Suprapubic skin (tissue), 4 donors: ENCODE measurements around the gene TRO. TPM values are rescaled to one million over a fixed set of nuclear protein-coding genes. Genes with fewer than 3 reads are reported as not detected.

Source experiments
- DNase-seq, 2 donors: peaks; one replicate each; pipeline ENCODE4 v3.0.0-alpha.2; 2019; ENCODE audit warnings: low spot score in 2 of 2
- H3K27ac ChIP-seq: fragments of 200-600 bp; sonication (generic); one replicate; pipeline ENCODE4 v1.5.1; 2019
- H3K27me3 ChIP-seq: fragments of 200-600 bp; sonication (generic); one replicate; pipeline ENCODE4 v1.5.1; 2019
- H3K36me3 ChIP-seq: fragments of 200-600 bp; sonication (generic); one replicate; pipeline ENCODE4 v1.5.1; 2019
- H3K4me1 ChIP-seq: fragments of 200-600 bp; sonication (generic); one replicate; pipeline ENCODE4 v1.5.1; 2019
- H3K4me3 ChIP-seq: fragments of 200-600 bp; sonication (generic); one replicate; pipeline ENCODE4 v1.5.1; 2019; ENCODE audit warnings: mild to moderate bottlenecking
- H3K9me3 ChIP-seq: fragments of 200-600 bp; sonication (generic); one replicate; pipeline ENCODE4 v1.5.1; 2019
- EP300 ChIP-seq: sonication (generic); formaldehyde crosslinking; IDR thresholded peaks from one replicate; pipeline ENCODE4 v1.6.1; 2017; ENCODE audit warnings: antibody characterized with exemption
- POLR2A ChIP-seq, 2 donors: fragments of 450-650 bp; IDR thresholded peaks; one replicate each; pipeline ENCODE4 v1.6.1; 2017; ENCODE audit warnings: antibody characterized with exemption in 2 of 2, mild to moderate bottlenecking in 2 of 2, moderate library complexity in 2 of 2
- POLR2AphosphoS5 ChIP-seq, 3 donors: sonication (generic); formaldehyde crosslinking; IDR thresholded peaks; one replicate each; pipeline ENCODE4 v1.6.1; 2017; ENCODE audit warnings: antibody characterized with exemption in 3 of 3
- WGBS: methylation state at CpG from one replicate; pipeline ENCODE4 v1.1.5; 2018; 5-methylcytosine and 5-hydroxymethylcytosine counted together
- total RNA-seq, 4 donors: library from RNA; depleted of rRNA; stranded (reverse); fragments of >200 nt; gene quantifications; one replicate each; pipeline ENCODE4 v1.1.0, GENCODE V29; 2016
- TF ChIP-seq, protein P1 (sequence below), 2 donors: fragments of 200-600 bp in 1 of 2; fragments of 450-650 bp in 1 of 2; sonication (generic) in 1 of 2; IDR thresholded peaks; one replicate each; pipeline ENCODE4 v1.5.1; 2016 to 2019; ENCODE audit warnings: antibody characterized with exemption in 2 of 2, mild to moderate bottlenecking in 1 of 2, moderate library complexity in 1 of 2

TRO gene
- total RNA-seq, 4 donors from 2014 or later: 1.0 to 3.6 (median 3.4) TPM

DNA sequence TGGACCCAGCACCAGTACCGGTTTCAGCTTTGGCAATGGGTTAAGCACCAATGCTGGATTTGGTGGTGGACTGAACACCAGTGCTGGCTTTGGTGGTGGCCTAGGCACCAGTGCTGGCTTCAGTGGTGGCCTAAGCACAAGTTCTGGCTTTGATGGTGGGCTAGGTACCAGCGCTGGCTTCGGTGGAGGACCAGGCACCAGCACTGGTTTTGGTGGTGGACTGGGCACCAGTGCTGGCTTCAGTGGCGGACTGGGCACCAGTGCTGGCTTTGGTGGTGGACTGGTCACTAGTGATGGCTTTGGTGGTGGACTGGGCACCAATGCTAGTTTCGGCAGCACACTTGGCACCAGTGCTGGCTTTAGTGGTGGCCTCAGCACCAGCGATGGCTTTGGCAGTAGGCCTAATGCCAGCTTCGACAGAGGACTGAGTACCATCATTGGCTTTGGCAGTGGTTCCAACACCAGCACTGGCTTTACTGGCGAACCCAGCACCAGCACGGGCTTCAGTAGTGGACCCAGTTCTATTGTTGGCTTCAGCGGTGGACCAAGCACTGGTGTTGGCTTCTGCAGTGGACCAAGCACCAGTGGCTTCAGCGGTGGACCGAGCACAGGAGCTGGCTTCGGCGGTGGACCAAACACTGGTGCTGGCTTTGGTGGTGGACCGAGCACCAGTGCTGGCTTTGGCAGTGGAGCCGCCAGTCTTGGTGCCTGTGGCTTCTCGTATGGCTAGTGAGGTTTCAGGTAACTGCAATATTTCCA, 9.8 kb downstream of the TRO start:
- no peak for DNase-seq
- no peaks in the 10 kb centered on the region for H3K4me1 ChIP-seq
- TF ChIP-seq POLR2AphosphoS5 (IDR thresholded peaks at IDR 0.05): no peak
- TF ChIP-seq, protein P1, sequence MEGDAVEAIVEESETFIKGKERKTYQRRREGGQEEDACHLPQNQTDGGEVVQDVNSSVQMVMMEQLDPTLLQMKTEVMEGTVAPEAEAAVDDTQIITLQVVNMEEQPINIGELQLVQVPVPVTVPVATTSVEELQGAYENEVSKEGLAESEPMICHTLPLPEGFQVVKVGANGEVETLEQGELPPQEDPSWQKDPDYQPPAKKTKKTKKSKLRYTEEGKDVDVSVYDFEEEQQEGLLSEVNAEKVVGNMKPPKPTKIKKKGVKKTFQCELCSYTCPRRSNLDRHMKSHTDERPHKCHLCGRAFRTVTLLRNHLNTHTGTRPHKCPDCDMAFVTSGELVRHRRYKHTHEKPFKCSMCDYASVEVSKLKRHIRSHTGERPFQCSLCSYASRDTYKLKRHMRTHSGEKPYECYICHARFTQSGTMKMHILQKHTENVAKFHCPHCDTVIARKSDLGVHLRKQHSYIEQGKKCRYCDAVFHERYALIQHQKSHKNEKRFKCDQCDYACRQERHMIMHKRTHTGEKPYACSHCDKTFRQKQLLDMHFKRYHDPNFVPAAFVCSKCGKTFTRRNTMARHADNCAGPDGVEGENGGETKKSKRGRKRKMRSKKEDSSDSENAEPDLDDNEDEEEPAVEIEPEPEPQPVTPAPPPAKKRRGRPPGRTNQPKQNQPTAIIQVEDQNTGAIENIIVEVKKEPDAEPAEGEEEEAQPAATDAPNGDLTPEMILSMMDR (IDR thresholded peaks at IDR 0.05): no peak
- TF ChIP-seq POLR2A (IDR thresholded peaks at IDR 0.05): no peak
- TF ChIP-seq EP300: no peak
- H3K4me3 ChIP-seq: no peak overlapping the region
- 77% methylated on average over 9 of the region's 17 CpGs for WGBS
- H3K36me3 ChIP-seq: no peaks in the 10 kb centered on the region
- H3K9me3 ChIP-seq: no peaks in the 10 kb centered on the region
- no peaks in the 10 kb centered on the region for H3K27me3 ChIP-seq
- no peak overlapping the region for H3K27ac ChIP-seq

DNA sequence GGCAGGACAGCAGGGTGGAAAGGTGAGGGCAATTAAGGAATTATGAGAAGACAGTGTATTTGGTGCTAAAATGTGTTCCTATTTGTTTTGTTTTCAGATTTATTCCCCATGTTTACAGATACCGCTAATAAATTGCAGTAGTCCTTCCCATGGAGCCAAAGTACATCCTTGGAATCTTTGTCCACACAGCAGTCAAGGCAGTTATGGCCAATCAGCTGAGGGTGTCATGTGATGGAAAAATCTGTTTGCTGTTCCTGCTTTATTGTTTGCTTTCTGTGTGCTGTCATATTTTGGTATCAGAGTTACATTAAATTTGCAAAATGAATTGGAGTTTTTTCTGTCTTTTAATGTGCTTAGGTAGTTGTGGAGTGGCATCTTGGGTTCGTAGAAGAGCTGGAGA, 10.5 kb downstream of the TRO start:
- no peak for DNase-seq
- WGBS: 60% methylated on average over 2 of the region's 2 CpGs
- Histone ChIP-seq H3K4me1 (no peaks in the 10 kb centered on the region), H3K27me3 (no peaks in the 10 kb centered on the region), H3K4me3 (no peak overlapping the region), H3K9me3 (no peaks in the 10 kb centered on the region), H3K27ac (no peak overlapping the region), H3K36me3 (no peaks in the 10 kb centered on the region)
- TF ChIP-seq EP300: no peak

DNA sequence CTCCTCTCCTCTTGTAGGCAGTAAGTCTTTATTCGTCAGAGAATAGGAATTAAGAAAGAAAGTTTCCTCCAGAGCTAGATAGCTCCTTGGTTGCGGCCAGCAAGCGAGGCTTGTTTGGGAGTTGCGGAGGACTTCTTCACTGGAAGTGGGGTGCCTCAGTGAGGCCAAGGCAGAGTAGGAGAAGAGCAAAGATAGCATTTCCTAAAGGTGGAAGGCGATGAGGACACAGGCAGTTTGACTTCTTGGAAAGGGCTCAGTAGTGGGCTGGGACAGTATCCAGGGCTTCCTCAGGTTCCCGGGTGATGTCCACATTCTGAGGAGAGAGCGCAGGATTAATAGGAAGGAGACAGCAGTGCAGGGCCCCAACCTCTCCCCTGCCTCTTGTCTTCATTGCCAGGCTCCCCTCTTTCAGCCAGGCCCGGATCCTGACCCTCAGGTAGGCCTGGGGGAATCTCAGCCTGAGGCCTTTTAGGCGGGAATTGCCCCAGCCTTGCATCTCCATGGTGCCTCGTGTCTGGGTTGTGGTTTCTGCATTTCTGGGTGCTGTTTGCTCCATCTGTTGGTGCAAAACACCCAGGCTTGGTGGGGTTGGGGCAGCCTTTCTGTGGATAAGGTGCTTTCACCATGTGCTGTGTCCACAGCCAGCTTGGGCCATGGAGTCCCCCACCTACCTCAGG, 12.7 kb downstream of the TRO start:
- 73% methylated on average over 10 of the region's 10 CpGs for WGBS
- DNase-seq: no peak
- Histone ChIP-seq H3K27me3 (no peaks in the 10 kb centered on the region), H3K36me3 (no peaks in the 10 kb centered on the region), H3K4me1 (no peaks in the 10 kb centered on the region), H3K4me3 (no peak overlapping the region), H3K27ac (no peak overlapping the region), H3K9me3 (no peaks in the 10 kb centered on the region)
- TF ChIP-seq POLR2AphosphoS5 (IDR thresholded peaks at IDR 0.05) (no peak), EP300 (no peak), POLR2A (IDR thresholded peaks at IDR 0.05) (no peak)
- TF ChIP-seq, protein P1 (IDR thresholded peaks at IDR 0.05): no peak

DNA sequence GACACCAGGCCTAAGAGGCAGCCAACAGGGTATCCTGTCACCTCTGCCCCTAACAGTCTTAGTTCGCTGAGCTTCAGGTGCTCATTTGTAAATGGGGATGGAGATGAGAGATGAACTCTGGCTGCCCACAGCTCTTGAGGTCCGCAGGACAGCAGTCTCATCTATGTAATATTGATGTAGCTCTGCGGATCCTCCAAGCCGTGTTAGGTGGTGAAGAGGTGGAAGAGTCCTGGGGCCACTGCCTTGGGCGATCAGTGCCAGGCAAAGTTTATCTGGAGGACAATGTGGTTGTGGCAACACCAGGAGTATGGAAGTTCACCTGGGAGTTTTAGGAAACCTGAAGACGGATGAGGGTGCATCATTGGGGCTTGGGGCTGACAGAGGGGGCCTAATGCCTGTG, 13.4 kb downstream of the TRO start:
- no peak for TF ChIP-seq POLR2AphosphoS5 (IDR thresholded peaks at IDR 0.05)
- TF ChIP-seq POLR2A (IDR thresholded peaks at IDR 0.05): no peak
- TF ChIP-seq, protein P1 (IDR thresholded peaks at IDR 0.05): no peak
- TF ChIP-seq EP300: no peak
- DNase-seq: no peak
- Histone ChIP-seq H3K9me3 (no peaks in the 10 kb centered on the region), H3K27ac (no peak overlapping the region), H3K4me3 (no peak overlapping the region), H3K36me3 (no peaks in the 10 kb centered on the region), H3K27me3 (no peaks in the 10 kb centered on the region), H3K4me1 (no peaks in the 10 kb centered on the region)
- WGBS: 84% methylated on average over 5 of the region's 6 CpGs

DNA sequence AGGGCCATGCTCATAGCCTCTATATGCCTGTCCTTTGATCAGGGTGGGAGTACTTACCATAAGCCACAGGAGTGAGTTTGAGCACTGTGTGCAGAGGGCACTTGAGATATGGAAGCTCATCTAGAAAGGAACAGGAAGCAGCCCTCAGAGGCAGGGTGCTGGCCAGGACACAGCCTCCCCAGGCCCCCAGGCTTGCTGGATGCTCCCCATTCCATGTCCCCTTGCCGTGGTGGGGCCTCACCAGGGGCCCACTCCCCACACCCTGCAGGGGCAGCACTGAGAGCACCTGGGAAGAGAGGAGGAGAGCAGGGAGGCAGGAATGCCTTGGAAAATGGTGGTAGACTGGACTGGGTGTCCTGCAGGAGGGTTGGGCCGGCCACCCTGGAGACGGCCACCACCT, 14.3 kb downstream of the TRO start:
- DNase-seq: no peak
- Histone ChIP-seq H3K27ac (no peak overlapping the region), H3K36me3 (no peaks in the 10 kb centered on the region), H3K27me3 (no peaks in the 10 kb centered on the region), H3K9me3 (no peaks in the 10 kb centered on the region), H3K4me1 (no peaks in the 10 kb centered on the region), H3K4me3 (no peak overlapping the region)
- TF ChIP-seq EP300 (no peak), POLR2AphosphoS5 (IDR thresholded peaks at IDR 0.05) (no peak), POLR2A (IDR thresholded peaks at IDR 0.05) (no peak)
- TF ChIP-seq, protein P1 (IDR thresholded peaks at IDR 0.05): no peak
- no CpG with 5 or more reads among the region's 3 CpGs for WGBS
